SK-N-SH (cell line): ENCODE results near the gene RNLS. TPM values are rescaled to one million over a fixed set of nuclear protein-coding genes. Genes with fewer than 3 reads are reported as not detected.

Experiments used
- CTCF ChIA-PET: fragments of 300-600, 350-600 bp; formaldehyde crosslinking; extraction: SDS; loops from one replicate; lab custom pipeline; 2021; lab: Yijun Ruan, JAX
- POLR2A ChIA-PET: fragments of 350-600 bp; sonication (Branson Sonifier 250); formaldehyde crosslinking; extraction: SDS; loops from one replicate; lab custom pipeline; 2020; ENCODE audit warnings: antibody characterized with exemption, inconsistent platforms; lab: Yijun Ruan, JAX
- DNase-seq: peaks from one replicate; pipeline ENCODE4 v3.0.0; 2012
- H2AFZ ChIP-seq: fragments of 200-600 bp; sonication (generic); 2 replicates; pipeline ENCODE4 v1.8.1; 2016; ENCODE audit warnings: antibody characterized with exemption, mild to moderate bottlenecking, low read depth
- H3F3A ChIP-seq: fragments of 200-600 bp; sonication (generic); replicated peaks from 2 replicates; pipeline ENCODE3; 2016; ENCODE audit warnings: antibody characterized with exemption, mild to moderate bottlenecking; ENCODE audit not compliant: insufficient read depth
- H3K27ac ChIP-seq, 2 experiments: fragments of 200-500 bp in 1 of 2; fragments of 200-600 bp in 1 of 2; sonication (Bioruptor generic) in 1 of 2; sonication (generic), shearing (Covaris generic) in 1 of 2; 2 replicates each; pipeline versions ENCODE4 v1.5.1 to v1.6.1; 2014 to 2016; ENCODE audit warnings: low read depth in 2 of 2, inconsistent platforms in 1 of 2, low read length in 1 of 2, mild to moderate bottlenecking in 1 of 2, mixed read lengths in 1 of 2
- H3K27me3 ChIP-seq: fragments of 200-600 bp; sonication (generic), shearing (Covaris generic); 2 replicates; pipeline ENCODE4 v1.6.1; 2016; ENCODE audit warnings: mixed run types; ENCODE audit not compliant: insufficient read depth
- H3K36me3 ChIP-seq, 2 experiments: fragments of 200-500 bp in 1 of 2; fragments of 200-600 bp in 1 of 2; sonication (Bioruptor generic) in 1 of 2; sonication (generic) in 1 of 2; replicated peaks in 1 of 2; 2 replicates each; pipeline versions ENCODE3 to v1.5.1; 2014 to 2016; ENCODE audit warnings: low read length in 1 of 2, mild to moderate bottlenecking in 1 of 2; ENCODE audit not compliant: insufficient read depth in 2 of 2, control insufficient read depth in 1 of 2
- H3K4me1 ChIP-seq, 2 experiments: fragments of 200-500 bp in 1 of 2; fragments of 200-600 bp in 1 of 2; sonication (Bioruptor generic) in 1 of 2; sonication (generic), shearing (Covaris generic) in 1 of 2; 2 replicates each; pipeline versions ENCODE4 v1.5.1 to v1.6.1; 2014 to 2016; ENCODE audit warnings: low read depth in 1 of 2, low read length in 1 of 2, mixed run types in 1 of 2; ENCODE audit not compliant: insufficient read depth in 2 of 2, control insufficient read depth in 1 of 2
- H3K4me2 ChIP-seq: fragments of 200-600 bp; sonication (generic), shearing (Covaris generic); 2 replicates; pipeline ENCODE4 v1.6.1; 2017; ENCODE audit warnings: mixed run types
- H3K4me3 ChIP-seq, 2 experiments: fragments of 200-500 bp in 1 of 2; fragments of 200-600 bp in 1 of 2; sonication (Bioruptor generic) in 1 of 2; sonication (generic), shearing (Covaris generic) in 1 of 2; 2 replicates each; pipeline versions ENCODE4 v1.5.1 to v1.8.1; 2014 to 2016; ENCODE audit warnings: low read depth in 2 of 2, inconsistent platforms in 1 of 2, low read length in 1 of 2, mild to moderate bottlenecking in 1 of 2, mixed read lengths in 1 of 2, moderate library complexity in 1 of 2
- H3K79me2 ChIP-seq: fragments of 200-600 bp; sonication (generic); 2 replicates; pipeline ENCODE4 v1.8.1; 2017; ENCODE audit warnings: mild to moderate bottlenecking; ENCODE audit not compliant: insufficient read depth
- H3K9ac ChIP-seq: fragments of 200-600 bp; sonication (generic); 2 replicates; pipeline ENCODE4 v1.6.1; 2017; ENCODE audit warnings: mixed run types
- H3K9me2 ChIP-seq: fragments of 200-600 bp; sonication (generic); 2 replicates; pipeline ENCODE4 v1.6.1; 2017; ENCODE audit warnings: mixed run types
- H3K9me3 ChIP-seq: fragments of 200-600 bp; sonication (generic); 2 replicates; pipeline ENCODE4 v1.6.1; 2017; ENCODE audit warnings: mixed run types, mild to moderate bottlenecking, moderate library complexity
- H4K20me1 ChIP-seq: fragments of 200-600 bp; sonication (generic); 2 replicates; pipeline ENCODE4 v1.6.1; 2017; ENCODE audit warnings: mild to moderate bottlenecking, mixed run types; ENCODE audit not compliant: insufficient read depth
- CHD2 ChIP-seq: fragments of 150-350 bp; IDR thresholded peaks from 2 replicates; pipeline ENCODE4 v1.6.1; 2018; ENCODE audit warnings: low read length; ENCODE audit not compliant: partially characterized antibody
- ELF1 ChIP-seq: IDR thresholded peaks from 2 replicates; pipeline ENCODE4 v1.4.0; 2012
- FOXJ3 ChIP-seq: sonication (generic); formaldehyde crosslinking; IDR thresholded peaks from 2 replicates; pipeline ENCODE4 v1.5.1; 2020; ENCODE audit warnings: mild to moderate bottlenecking, missing genetic modification reagents
- FOXM1 ChIP-seq: IDR thresholded peaks from 2 replicates; pipeline ENCODE4 v1.4.0; 2012; ENCODE audit warnings: low read depth, mild to moderate bottlenecking
- GABPA ChIP-seq: IDR thresholded peaks from 2 replicates; pipeline ENCODE4 v1.4.0; 2012; ENCODE audit warnings: low read depth, mild to moderate bottlenecking
- JUND ChIP-seq: IDR thresholded peaks from 2 replicates; pipeline ENCODE4 v1.4.0; 2012
- MAX ChIP-seq: IDR thresholded peaks from 2 replicates; pipeline ENCODE4 v1.4.0; 2012; ENCODE audit warnings: low read depth
- NFIC ChIP-seq: IDR thresholded peaks from 2 replicates; pipeline ENCODE4 v1.4.0; 2012; ENCODE audit warnings: borderline replicate concordance
- NRF1 ChIP-seq: IDR thresholded peaks from 2 replicates; pipeline ENCODE4 v1.6.1; 2012; ENCODE audit warnings: low read depth, mild to moderate bottlenecking, low read length
- POLR2AphosphoS5 ChIP-seq: IDR thresholded peaks from 2 replicates; pipeline ENCODE4 v1.6.1; 2012; ENCODE audit warnings: low read depth, low read length
- RAD21 ChIP-seq: IDR thresholded peaks from 2 replicates; pipeline ENCODE4 v1.6.1; 2012; ENCODE audit warnings: mild to moderate bottlenecking, low read length
- RCOR1 ChIP-seq: fragments of 150-350 bp; IDR thresholded peaks from 2 replicates; pipeline ENCODE4 v1.6.1; 2017; ENCODE audit warnings: antibody characterized with exemption, low read length
- REST ChIP-seq: IDR thresholded peaks from 2 replicates; pipeline ENCODE4 v1.6.1; 2012; ENCODE audit warnings: mild to moderate bottlenecking, low read depth, low read length, moderate library complexity
- RFX5 ChIP-seq: IDR thresholded peaks from 2 replicates; pipeline ENCODE4 v1.6.1; 2012; ENCODE audit warnings: mild to moderate bottlenecking, improper control_type of control experiment, low read length
- RXRA ChIP-seq: IDR thresholded peaks from 2 replicates; pipeline ENCODE4 v1.4.0; 2012; ENCODE audit warnings: low read depth, mild to moderate bottlenecking, borderline replicate concordance
- SMC3 ChIP-seq: IDR thresholded peaks from 2 replicates; pipeline ENCODE4 v1.6.1; 2012; ENCODE audit warnings: low read depth, low read length, improper control_type of control experiment
- USF1 ChIP-seq: IDR thresholded peaks from 2 replicates; pipeline ENCODE4 v1.4.0; 2012; ENCODE audit warnings: low read depth, borderline replicate concordance
- USF2 ChIP-seq: fragments of 150-350 bp; IDR thresholded peaks from 2 replicates; pipeline ENCODE4 v1.6.1; 2017; ENCODE audit warnings: antibody characterized with exemption, low read length, low read depth, borderline replicate concordance
- YY1 ChIP-seq: IDR thresholded peaks from 2 replicates; pipeline ENCODE4 v1.4.0; 2012; ENCODE audit warnings: low read depth, mild to moderate bottlenecking
- WGBS: methylation state at CpG from one replicate; pipeline ENCODE4 v1.1.6; 2017; ENCODE audit warnings: low lambda C conversion rate; 5-methylcytosine and 5-hydroxymethylcytosine counted together
- polyA plus RNA-seq, 3 experiments: library from polyadenylated mRNA; depleted of rRNA; stranded (reverse); fragments of >200 nt; gene quantifications; 2 replicates each; pipeline ENCODE4 v1.2.3, GENCODE V29; 2012

Gene RNLS
- polyA plus RNA-seq, 1 of the 3 experiments (the other 2 are of a cell fraction): not detected

GRCh38 chr10:88292185-88292514 is 291.0 kb downstream of the RNLS start (continued):
- TF ChIP-seq RCOR1 (no peak), JUND (no peak), USF2 (no peak)

- no peaks in the 10 kb centered on the region for H3K9me2 ChIP-seq
- H3K4me2 ChIP-seq: no peak overlapping the region
- no peaks in the 10 kb centered on the region for H4K20me1 ChIP-seq
- TF ChIP-seq POLR2AphosphoS5: no peak
- no peak for TF ChIP-seq RXRA
- TF ChIP-seq CHD2: no peak
- no peak for TF ChIP-seq RCOR1
- no peak for TF ChIP-seq FOXM1
- TF ChIP-seq NRF1: no peak
- TF ChIP-seq, all 33 proteins: peak for 0
- Histone ChIP-seq H3K9me3 (no peaks in the 10 kb centered on the region), H2AFZ (no peak overlapping the region), H3K4me3 (no peak overlapping the region), H3K9ac (no peak overlapping the region), H3K27ac (no peak overlapping the region), H3K36me3 (no peaks in the 10 kb centered on the region), H3K4me1 (peaks cover 0 to 2% of the 10 kb centered on the region in 2 experiments; a peak in 2 of 4 replicates), H3K27me3 (no peaks in the 10 kb centered on the region), H3F3A (no peaks in the 10 kb centered on the region), H3K79me2 (no peaks in the 10 kb centered on the region)
- POLR2A ChIA-PET: no interaction called here
- WGBS: 82% methylated on average over 4 of the region's 4 CpGs
- DNase-seq: no peak
- CTCF ChIA-PET: interaction anchor here (0.6 kb wide), 1 partner anchor 329 kb away, joined by 3 read pairs; no protein-coding TSS in a partner anchor
Measured at GRCh38 chr10:88291289-88292184, 291.6 kb downstream of the RNLS start.

GRCh38 chr10:88289342-88289741 is 293.8 kb downstream of the RNLS start:
- H3K27ac ChIP-seq: no peak overlapping the region; a peak in 1 of 4 replicates
- H3F3A ChIP-seq: no peaks in the 10 kb centered on the region
- H4K20me1 ChIP-seq: no peaks in the 10 kb centered on the region
- H3K36me3 ChIP-seq: no peaks in the 10 kb centered on the region
- ChIA-PET POLR2A (no interaction called here), CTCF (interaction anchor here (1.2 kb wide), 1 partner anchor 101 kb away, joined by 4 read pairs; no protein-coding TSS in a partner anchor)
- no peak overlapping the region for H3K9ac ChIP-seq
- H3K4me3 ChIP-seq: no peak overlapping the region
- no peaks in the 10 kb centered on the region for H3K79me2 ChIP-seq
- H3K4me2 ChIP-seq: no peak overlapping the region
- DNase-seq: no peak
- H3K4me1 ChIP-seq: peaks cover 0 to 2% of the 10 kb centered on the region in 2 experiments; a peak in 1 of 4 replicates
- no peaks in the 10 kb centered on the region for H3K9me3 ChIP-seq
- no peaks in the 10 kb centered on the region for H3K9me2 ChIP-seq
- no peak overlapping the region for H2AFZ ChIP-seq
- H3K27me3 ChIP-seq: no peaks in the 10 kb centered on the region
- no peak for TF ChIP-seq USF1
- no peak for TF ChIP-seq REST
- TF ChIP-seq NRF1: no peak
- TF ChIP-seq NFIC: no peak
- TF ChIP-seq SMC3: no peak
- TF ChIP-seq POLR2AphosphoS5: no peak
- TF ChIP-seq YY1: no peak
- TF ChIP-seq FOXJ3 (CRISPR knock-in tag): no peak
- no peak for TF ChIP-seq MAX
- no peak for TF ChIP-seq GABPA
- TF ChIP-seq RFX5: no peak
- TF ChIP-seq RAD21: no peak
- no peak for TF ChIP-seq CHD2
- TF ChIP-seq ELF1: no peak
